ENCODE measurements around the gene ADK. TPM values are rescaled to one million over a fixed set of nuclear protein-coding genes. Genes with fewer than 3 reads are reported as not detected.

ADK gene
- total and polyA plus RNA-seq, 2 experiments from 2014 or later = 39.9 to 53.0 TPM

DNA sequence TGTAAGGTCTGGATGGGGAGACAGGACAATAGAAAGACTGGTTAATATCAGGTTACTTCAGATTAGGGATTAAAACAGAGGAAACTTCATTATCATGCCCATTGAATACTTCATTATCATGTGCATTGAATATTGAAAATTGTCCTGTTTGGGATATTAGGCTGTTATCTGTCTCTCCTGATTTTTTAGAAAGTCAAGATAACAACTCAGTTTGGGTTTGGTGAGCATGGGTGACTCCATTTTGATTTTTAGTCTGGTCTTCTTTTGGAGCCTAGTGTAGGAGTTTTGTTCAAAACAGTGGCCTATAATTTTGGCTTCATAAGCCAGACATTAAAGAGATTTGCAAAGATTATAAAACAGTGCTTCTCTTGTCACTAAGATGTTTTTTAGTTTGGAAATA lies 95.5 kb downstream of the ADK start (continued):
- TF ChIP-seq, protein P1, sequence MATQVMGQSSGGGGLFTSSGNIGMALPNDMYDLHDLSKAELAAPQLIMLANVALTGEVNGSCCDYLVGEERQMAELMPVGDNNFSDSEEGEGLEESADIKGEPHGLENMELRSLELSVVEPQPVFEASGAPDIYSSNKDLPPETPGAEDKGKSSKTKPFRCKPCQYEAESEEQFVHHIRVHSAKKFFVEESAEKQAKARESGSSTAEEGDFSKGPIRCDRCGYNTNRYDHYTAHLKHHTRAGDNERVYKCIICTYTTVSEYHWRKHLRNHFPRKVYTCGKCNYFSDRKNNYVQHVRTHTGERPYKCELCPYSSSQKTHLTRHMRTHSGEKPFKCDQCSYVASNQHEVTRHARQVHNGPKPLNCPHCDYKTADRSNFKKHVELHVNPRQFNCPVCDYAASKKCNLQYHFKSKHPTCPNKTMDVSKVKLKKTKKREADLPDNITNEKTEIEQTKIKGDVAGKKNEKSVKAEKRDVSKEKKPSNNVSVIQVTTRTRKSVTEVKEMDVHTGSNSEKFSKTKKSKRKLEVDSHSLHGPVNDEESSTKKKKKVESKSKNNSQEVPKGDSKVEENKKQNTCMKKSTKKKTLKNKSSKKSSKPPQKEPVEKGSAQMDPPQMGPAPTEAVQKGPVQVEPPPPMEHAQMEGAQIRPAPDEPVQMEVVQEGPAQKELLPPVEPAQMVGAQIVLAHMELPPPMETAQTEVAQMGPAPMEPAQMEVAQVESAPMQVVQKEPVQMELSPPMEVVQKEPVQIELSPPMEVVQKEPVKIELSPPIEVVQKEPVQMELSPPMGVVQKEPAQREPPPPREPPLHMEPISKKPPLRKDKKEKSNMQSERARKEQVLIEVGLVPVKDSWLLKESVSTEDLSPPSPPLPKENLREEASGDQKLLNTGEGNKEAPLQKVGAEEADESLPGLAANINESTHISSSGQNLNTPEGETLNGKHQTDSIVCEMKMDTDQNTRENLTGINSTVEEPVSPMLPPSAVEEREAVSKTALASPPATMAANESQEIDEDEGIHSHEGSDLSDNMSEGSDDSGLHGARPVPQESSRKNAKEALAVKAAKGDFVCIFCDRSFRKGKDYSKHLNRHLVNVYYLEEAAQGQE (IDR thresholded peaks at IDR 0.05; ENCODE audit: unreplicated experiment) = no peak

DNA sequence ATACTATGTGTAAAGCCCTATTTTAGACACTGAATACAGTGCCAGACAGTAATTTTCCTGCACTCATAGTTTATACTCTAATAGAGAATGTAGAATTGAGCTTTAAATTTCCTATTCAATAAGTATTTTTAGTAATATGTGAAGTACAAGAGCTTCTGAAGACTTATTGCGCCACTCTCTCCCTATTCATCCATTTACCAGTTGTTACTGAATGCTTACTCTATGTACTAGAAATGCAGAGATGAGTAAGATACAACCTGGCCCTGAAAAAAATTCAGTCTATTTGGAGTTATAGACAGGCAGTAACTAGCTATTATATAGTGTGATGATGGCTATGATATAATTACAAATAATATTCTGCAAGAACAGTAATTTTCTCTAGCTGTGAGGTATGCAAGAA lies 98.8 kb downstream of the ADK start:
- Mint-ChIP-seq H3K27me3 (ENCODE audit: insufficient read depth, low read depth, poor library complexity) (no peaks in the 10 kb centered on the region), H3K4me1 (peaks cover 21% of the 10 kb centered on the region), H3K4me3 (no peak overlapping the region), H3K9me3 (no peaks in the 10 kb centered on the region), H3K36me3 (ENCODE audit: low read depth) (no peaks in the 10 kb centered on the region; the same call in 2 of the 3 replicates), H3K27ac (no peak overlapping the region)
- Histone ChIP-seq H3K4me3 (no peak overlapping the region), H2AFZ (no peak overlapping the region), H3K4me2 (no peak overlapping the region), H3K4me1 (ENCODE audit: insufficient read depth) (peaks cover 22% of the 10 kb centered on the region), H4K20me1 (replicated peaks; ENCODE audit: insufficient read depth) (no peaks in the 10 kb centered on the region), H3K36me3 (ENCODE audit: insufficient read depth) (no peaks in the 10 kb centered on the region), H3F3A (replicated peaks; ENCODE audit: low read depth) (no peaks in the 10 kb centered on the region), H3K27ac (ENCODE audit: low read depth) (no peak overlapping the region), H3K79me2 (replicated peaks; ENCODE audit: insufficient read depth) (no peaks in the 10 kb centered on the region), H3K27me3 (ENCODE audit: insufficient read depth) (no peaks in the 10 kb centered on the region), H3K9me2 (ENCODE audit: insufficient read depth) (no peaks in the 10 kb centered on the region)
- ATAC-seq = no peak
- DNase-seq (ENCODE audit: low spot score) = no peak
- no peak for TF ChIP-seq CREB1 (CRISPR knock-in tag; IDR thresholded peaks at IDR 0.05; ENCODE audit: low read depth)
- no peak for TF ChIP-seq ETS1 (IDR thresholded peaks at IDR 0.05)
- TF ChIP-seq EZH2phosphoT487 (IDR thresholded peaks at IDR 0.05; ENCODE audit: unreplicated experiment) = no peak
- TF ChIP-seq NANOG (IDR thresholded peaks at IDR 0.05; ENCODE audit: borderline replicate concordance) = no peak
- no peak for TF ChIP-seq STAT1 (IDR thresholded peaks at IDR 0.05; ENCODE audit: unreplicated experiment)
- TF ChIP-seq, protein P1 (IDR thresholded peaks at IDR 0.05; ENCODE audit: unreplicated experiment) = no peak
- TF ChIP-seq, protein P2, sequence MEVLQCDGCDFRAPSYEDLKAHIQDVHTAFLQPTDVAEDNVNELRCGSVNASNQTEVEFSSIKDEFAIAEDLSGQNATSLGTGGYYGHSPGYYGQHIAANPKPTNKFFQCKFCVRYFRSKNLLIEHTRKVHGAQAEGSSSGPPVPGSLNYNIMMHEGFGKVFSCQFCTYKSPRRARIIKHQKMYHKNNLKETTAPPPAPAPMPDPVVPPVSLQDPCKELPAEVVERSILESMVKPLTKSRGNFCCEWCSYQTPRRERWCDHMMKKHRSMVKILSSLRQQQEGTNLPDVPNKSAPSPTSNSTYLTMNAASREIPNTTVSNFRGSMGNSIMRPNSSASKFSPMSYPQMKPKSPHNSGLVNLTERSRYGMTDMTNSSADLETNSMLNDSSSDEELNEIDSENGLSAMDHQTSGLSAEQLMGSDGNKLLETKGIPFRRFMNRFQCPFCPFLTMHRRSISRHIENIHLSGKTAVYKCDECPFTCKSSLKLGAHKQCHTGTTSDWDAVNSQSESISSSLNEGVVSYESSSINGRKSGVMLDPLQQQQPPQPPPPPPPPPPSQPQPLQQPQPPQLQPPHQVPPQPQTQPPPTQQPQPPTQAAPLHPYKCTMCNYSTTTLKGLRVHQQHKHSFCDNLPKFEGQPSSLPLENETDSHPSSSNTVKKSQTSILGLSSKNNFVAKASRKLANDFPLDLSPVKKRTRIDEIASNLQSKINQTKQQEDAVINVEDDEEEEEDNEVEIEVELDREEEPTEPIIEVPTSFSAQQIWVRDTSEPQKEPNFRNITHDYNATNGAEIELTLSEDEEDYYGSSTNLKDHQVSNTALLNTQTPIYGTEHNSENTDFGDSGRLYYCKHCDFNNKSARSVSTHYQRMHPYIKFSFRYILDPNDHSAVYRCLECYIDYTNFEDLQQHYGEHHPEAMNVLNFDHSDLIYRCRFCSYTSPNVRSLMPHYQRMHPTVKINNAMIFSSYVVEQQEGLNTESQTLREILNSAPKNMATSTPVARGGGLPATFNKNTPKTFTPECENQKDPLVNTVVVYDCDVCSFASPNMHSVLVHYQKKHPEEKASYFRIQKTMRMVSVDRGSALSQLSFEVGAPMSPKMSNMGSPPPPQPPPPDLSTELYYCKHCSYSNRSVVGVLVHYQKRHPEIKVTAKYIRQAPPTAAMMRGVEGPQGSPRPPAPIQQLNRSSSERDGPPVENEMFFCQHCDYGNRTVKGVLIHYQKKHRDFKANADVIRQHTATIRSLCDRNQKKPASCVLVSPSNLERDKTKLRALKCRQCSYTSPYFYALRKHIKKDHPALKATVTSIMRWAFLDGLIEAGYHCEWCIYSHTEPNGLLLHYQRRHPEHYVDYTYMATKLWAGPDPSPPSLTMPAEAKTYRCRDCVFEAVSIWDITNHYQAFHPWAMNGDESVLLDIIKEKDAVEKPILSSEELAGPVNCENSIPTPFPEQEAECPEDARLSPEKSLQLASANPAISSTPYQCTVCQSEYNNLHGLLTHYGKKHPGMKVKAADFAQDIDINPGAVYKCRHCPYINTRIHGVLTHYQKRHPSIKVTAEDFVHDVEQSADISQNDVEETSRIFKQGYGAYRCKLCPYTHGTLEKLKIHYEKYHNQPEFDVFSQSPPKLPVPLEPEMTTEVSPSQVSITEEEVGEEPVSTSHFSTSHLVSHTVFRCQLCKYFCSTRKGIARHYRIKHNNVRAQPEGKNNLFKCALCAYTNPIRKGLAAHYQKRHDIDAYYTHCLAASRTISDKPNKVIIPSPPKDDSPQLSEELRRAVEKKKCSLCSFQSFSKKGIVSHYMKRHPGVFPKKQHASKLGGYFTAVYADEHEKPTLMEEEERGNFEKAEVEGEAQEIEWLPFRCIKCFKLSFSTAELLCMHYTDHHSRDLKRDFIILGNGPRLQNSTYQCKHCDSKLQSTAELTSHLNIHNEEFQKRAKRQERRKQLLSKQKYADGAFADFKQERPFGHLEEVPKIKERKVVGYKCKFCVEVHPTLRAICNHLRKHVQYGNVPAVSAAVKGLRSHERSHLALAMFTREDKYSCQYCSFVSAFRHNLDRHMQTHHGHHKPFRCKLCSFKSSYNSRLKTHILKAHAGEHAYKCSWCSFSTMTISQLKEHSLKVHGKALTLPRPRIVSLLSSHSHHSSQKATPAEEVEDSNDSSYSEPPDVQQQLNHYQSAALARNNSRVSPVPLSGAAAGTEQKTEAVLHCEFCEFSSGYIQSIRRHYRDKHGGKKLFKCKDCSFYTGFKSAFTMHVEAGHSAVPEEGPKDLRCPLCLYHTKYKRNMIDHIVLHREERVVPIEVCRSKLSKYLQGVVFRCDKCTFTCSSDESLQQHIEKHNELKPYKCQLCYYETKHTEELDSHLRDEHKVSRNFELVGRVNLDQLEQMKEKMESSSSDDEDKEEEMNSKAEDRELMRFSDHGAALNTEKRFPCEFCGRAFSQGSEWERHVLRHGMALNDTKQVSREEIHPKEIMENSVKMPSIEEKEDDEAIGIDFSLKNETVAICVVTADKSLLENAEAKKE (CRISPR knock-in tag; IDR thresholded peaks at IDR 0.05) = no peak
- no peak for TF ChIP-seq JUNB (IDR thresholded peaks at IDR 0.05; ENCODE audit: unreplicated experiment)
- TF ChIP-seq ZNF114 (CRISPR knock-in tag; IDR thresholded peaks at IDR 0.05) = no peak
- no peak for TF ChIP-seq EZH2 (IDR thresholded peaks at IDR 0.05; ENCODE audit: low read depth, unreplicated experiment)
- no peak for TF ChIP-seq POLR2AphosphoS5 (IDR thresholded peaks at IDR 0.05; ENCODE audit: low read depth)
- no peak for TF ChIP-seq ZNF331 (CRISPR knock-in tag; IDR thresholded peaks at IDR 0.05; ENCODE audit: low read depth)
